DMS 273 (cell line): ENCODE measurements around the gene SLC6A17.
A peak's percentile ranks its signal among the peaks of the same experiment; 100 is the strongest.

ENCODE experiments used
- DNase-seq: peaks from one replicate; lab custom pipeline; 2025; ENCODE audit not compliant: unreplicated experiment; lab: John Stamatoyannopoulos, UW

The SLC6A17 gene

DNA sequence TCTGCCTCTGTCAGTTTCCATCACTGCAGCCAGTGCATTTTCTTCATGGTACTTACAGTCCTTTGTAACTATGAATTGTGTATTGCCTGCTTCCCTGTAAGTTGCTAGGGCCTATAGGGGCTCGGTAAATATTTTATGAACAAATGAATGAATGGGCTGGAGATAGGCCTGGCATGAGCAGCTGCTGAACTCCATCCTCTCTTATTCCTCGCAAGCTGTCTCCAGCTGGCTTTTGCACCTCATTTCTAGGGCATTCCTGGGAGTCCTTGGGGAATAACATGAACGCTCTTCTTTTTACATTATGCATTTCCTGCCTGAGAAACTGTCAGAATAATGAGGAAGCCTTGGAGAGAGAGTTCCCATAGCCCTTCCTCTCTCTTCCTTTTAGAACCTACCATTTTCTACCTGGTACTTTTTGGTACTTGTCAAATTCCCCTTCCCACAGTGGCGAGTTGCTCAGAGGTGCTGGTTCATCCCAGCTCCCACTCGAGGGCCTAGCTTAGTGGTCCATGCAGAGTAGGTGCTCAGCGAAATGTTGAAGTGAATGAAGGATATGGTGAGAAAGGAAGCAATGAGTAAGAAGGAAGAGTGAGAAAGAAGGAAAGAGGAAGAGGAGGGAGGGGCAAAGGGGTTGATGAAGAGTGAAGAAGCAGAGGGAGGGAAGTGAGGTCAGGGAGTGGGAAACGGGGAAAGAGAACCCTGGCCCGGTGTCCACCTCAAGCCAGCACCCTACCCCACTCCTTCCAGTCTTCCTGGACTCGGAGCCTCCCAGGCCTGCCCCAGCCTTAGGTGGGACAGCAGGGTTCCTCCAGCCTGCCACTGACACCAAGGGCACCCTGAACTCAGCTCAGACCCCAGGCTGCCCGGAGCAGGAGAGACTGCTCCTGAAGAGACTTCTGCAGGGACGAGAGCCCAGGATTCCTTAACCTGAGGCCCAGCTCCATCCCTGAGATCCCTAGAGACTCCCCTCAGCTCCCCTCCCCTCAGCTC lies 89.4 kb downstream of the SLC6A17 start:
- DNase-seq: peak; percentile 26

DNA sequence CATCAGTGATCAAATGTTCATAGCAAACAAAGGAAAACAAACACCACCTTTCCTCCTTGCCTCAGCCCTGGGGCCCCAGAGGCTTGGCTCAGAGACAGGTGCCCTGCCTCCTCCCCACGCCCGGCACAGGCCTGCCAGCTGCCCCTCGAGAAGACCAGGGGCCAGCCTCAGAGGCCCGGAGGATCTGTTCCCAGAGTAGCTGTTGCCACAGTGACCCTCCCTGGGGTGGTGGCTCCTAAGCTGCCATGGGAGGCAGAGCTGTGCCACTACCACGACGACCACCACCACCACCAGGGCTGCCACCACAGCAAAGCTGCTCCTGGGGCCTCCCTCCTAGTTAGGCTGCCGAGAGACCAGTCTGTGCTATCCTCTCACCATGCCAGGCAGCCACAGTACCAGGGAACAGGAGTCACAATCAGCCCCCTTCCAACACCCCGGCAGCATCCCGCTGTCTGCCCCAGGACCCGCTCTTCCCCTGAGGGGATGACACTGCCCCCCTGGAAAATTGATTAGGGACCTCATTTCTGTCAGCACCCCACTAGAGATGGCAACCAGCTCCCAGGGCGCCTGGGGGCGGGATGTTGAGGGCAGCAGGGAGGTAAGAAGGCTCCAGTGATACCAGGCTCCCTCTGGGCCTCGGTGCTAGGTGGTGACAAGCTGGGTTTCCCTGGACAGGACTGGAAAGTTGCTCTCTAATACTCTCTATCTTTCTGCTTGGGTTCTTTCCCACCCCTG lies 90.3 kb downstream of the SLC6A17 start:
- DNase-seq: peak; percentile 68

DNA sequence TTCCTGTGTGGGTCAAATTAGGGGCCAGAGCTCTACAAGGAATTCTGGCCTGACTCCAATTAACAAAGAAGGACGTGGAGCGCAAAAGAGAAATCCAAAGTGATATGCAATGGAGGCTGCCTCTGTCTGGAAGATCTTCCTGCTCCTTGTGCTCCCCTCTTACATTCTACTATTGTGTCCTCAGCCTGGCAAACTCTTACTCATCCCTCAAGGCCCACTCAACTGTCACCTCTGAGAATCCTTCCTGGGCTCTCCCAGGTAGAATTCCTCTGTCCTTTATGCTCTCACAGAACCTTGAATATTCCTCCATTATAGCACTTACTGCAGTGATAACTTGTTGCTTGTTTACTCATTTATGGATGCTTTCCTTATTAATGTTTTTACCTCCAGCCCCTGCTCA lies 91.2 kb downstream of the SLC6A17 start:
- no peak for DNase-seq

DNA sequence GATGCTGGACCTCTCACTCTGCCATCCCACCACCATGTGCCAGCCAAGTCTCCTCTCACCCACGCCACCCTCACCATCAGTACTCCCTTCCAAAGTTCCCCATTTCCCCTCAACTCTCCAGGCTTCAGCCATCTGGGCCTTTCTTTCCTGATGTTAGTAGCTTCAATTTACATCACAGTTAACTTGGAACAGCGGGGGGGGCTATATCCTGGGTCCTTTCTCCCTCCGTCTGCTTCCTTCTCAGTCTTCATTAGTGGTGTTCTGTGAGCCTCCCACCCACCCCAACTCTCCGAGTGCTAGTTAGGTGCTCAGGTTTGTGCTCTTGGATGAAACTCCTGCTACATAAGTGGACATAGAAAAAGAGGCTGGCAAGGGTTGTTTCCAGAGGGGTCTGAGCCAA lies 91.8 kb downstream of the SLC6A17 start:
- DNase-seq: peak; percentile 35

GRCh38 chr1:110242731-110243130 lies 92.4 kb downstream of the SLC6A17 start:
- no peak for DNase-seq

DNA sequence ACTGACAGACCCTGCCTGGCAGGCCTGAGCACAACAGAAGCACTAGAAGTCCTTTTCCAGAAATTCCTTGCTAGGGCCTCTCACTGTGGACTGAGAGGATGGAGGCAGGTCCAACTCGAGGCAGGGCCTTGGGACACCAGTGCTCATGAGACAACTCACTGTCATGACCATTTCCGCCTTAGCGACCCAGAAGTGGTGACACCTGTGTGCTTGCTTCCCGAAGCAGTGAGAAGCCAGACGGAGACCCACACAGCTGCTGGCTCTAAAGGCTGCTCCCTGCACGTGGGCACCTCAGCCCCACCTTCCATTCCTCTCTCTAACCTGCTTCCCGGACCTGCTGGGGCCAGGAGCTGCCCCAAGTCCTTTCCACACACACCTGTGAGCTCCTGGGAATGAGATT lies 92.9 kb downstream of the SLC6A17 start:
- DNase-seq: no peak

DNA sequence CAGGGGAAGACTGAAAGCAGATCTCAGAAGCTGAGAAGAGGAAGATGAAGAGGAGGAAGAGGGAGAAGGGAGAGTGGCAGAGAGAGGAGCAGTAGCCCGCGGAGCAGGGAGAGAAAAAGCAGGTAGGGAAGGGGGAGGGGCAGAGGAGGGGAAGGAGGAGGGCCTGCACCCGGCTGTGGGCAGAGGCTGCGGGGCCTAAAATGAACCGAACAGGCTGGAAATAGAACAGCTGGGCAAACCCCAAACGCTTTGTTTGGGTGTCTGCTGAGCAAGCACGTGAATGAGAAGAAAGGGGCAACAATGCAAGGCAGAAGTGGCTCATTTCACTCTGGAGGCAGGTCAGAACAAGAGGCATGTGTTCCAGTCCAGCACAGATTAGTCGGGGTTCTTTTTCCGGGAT lies 93.3 kb downstream of the SLC6A17 start:
- peak; percentile 40 for DNase-seq

GRCh38 chr1:110245876-110246620 lies 95.8 kb downstream of the SLC6A17 start:
- no peak for DNase-seq

- DNase-seq: peak; percentile 86
These were observed 98.5 kb downstream of the SLC6A17 start for GRCh38 chr1:110248746-110249145.

- DNase-seq: peak; percentile 77
These were observed 99.0 kb downstream of the SLC6A17 start for GRCh38 chr1:110249256-110249655.

DNA sequence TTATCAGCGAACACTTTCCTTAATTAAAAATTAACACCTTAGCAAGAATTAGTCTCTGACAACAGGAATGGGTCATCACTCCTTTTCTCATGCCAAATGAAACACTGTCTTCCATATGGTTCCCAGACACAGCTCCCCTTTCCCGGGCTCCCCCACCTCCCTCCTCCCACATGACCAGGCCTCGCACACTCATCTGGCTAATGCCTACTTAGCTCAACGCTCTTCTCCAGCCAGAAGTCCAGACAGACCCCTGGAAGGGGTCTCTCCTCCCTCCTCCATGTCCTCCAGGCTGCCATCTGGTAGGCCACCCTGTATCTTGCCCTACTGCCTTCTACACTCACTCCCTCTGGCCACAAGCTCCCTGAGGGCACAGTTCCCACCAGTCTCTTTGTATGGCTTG lies 99.7 kb downstream of the SLC6A17 start:
- peak; percentile 44 for DNase-seq

DNA sequence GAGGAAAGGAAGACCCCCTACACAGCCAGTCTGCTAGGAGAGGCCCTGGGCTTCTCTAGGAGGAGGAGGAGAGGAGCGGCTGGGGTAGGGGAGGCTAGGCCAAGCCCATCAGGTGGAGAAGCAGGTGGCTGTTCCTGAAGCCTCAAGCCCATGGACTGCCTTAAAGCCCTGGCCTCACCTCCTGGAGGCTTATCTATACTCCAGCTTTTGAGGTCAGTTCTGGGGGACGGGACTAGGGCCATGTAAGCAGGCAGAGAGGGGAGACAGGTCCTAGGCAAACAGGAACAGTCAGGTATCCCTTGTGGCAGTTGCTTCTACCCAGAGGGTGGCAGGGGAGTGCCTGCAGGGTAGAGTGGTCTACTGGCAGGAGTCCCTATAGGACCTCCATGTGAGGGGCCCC lies 100.5 kb downstream of the SLC6A17 start:
- DNase-seq: no peak
